GM18909 (cell line): ENCODE results near the gene INPP5A.

ENCODE experiments used
- ATAC-seq: cut with Tn5 transposase; IDR thresholded peaks from one replicate; pipeline ENCODE4 v1.9.1; 2021; ENCODE audit warnings: mild to moderate bottlenecking; ENCODE audit not compliant: unreplicated experiment, poor library complexity

Gene INPP5A

DNA sequence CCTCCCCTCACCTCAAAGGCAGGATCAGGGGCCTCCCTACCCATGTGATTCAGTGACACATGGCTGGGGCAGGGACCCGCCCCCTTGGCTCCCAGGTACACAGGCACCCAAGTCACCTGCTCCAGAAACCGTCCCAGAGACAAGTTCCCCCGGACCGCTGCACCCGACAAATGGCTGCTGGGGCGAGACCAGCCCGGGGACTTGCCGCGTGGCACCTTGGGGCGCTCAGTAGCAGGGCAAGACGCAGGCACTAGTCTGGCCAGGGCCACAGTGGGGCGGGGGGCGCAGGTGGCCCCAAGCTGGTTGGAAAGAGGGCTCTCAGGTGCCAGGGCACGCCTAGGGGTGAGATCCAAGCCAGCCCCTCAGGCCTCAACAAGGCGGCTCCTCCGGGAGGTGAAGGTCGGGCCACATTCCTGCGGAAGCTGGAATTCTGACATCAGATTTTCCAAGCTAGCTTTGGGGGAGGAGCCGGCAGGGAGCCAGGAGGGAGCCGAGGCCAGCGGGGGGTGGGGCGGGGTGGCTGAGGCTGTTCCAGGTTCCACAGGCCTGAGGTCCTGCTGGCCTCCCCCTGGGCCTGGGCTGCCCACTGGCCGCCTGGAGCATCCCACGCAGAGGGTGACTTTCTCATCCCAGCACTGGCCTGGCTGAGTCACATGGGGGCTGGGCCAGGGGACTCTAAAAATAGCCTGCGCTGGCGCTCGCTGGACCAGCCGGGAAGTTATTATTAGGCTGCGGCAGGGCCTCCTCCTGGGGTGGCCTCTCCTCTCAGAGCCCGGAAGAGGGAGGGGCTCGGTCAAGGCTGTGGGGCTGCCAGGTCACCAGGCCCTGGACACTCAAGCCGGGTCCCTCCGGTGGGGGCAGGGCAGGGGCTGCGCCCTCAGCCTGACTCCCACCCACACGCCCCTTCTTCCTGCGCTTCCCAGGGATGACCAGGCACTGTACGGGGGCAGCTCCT lies 20.5 kb upstream of the INPP5A start:
- ATAC-seq: no peak

DNA sequence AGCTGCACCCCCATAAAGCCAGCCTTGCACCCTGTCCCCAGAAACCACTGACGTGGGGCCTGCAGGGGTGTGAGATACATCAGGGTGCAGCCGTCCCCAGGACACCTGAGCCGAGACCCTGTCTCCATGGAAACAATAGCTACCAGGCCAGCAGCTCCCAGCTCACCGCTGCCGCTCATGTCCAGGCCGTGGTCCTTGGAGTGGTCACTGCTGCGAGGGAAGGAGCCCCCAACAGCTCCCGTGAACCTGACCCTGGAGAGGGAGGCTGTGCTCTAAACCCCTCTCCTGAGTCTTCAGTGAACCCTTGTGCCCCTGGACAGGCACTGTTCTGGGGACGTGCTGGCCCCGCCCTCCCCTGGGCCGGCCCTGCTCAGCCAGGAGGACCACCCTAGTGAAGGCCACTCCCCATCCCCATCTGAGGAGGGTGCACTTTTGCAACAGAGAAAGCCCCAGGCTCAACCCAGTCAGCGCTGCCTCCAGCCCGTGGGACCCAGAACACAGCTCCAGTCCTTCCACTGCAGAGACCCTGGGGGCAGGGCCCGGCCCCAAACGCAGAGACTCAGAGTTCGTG lies 19.6 kb upstream of the INPP5A start:
- no peak for ATAC-seq

DNA sequence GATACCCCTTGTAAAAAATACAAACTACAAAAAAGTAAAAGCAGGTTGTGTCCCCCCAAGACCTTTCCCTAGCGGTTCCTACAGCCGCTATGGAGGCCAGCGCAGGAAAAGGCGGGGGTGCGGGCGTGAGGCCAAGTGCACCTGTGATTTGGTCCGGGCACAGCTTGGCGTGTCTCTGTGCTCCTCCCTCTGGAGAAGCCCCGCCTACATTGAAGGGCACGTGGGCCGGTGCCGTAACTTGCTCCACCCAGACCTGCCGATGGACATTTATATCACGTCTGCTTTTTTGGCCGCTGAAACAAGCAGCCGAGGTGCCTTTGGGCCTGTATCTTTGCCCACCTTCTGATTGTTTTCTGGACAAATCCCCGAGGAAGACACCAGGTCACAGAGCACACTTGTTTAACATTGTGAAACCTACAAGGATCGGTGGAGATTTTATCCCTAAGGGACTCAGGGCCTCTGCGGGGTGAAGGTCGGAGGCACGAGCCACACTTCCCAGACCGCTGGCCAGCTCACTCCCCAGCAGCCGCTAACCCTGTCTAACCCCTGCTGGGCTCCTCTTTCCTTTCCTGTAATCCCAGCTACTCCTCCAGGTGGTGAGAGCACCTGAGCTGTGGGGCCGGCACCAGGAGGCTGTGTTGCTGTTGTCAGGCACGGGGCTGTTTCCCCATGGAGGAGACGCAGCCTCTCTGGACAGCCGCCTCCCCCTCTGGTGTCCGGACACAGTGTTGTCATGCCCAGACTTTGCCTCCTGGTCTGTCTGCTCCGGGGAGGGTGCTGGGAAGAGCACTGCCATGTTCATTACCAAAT lies 18.8 kb upstream of the INPP5A start:
- no peak for ATAC-seq

DNA sequence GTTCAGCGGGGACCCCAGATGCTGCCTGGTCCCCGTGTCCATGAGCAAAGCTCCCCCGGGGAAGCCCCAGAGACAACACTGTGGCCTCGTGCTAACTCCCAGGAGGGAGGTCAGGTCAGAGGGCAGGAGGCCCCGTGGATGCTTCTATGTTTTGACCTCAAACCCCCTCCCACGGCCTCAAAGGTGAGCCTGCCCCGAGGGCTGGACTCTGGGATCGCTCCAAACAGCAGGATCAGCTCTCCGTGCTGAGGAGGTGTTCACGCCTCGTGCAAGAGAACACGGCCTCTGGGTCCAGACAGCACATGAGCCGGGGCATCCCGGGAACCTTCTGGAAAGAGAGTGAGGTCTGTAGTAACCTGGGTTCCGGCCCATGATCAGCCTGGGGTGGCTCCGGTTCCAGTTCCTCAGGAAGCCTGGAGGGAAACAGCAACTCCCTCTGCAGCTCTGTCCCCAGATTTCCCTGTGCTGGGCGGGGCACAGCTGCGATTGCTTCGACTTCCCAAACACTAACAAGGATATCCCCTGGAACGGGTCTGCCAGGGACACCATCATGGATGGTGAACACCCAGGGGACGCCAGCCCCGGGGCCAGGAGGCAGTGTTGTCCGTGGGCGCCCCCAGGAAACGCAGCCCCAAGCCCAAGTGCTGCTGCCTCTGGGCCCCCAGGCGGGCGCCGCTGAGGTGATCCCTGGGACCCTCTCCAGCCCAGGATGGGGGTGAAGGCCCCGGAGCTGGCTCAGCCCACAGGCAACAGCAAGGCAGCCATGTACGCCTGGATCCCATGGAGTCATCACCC lies 18.0 kb upstream of the INPP5A start:
- ATAC-seq: no peak

DNA sequence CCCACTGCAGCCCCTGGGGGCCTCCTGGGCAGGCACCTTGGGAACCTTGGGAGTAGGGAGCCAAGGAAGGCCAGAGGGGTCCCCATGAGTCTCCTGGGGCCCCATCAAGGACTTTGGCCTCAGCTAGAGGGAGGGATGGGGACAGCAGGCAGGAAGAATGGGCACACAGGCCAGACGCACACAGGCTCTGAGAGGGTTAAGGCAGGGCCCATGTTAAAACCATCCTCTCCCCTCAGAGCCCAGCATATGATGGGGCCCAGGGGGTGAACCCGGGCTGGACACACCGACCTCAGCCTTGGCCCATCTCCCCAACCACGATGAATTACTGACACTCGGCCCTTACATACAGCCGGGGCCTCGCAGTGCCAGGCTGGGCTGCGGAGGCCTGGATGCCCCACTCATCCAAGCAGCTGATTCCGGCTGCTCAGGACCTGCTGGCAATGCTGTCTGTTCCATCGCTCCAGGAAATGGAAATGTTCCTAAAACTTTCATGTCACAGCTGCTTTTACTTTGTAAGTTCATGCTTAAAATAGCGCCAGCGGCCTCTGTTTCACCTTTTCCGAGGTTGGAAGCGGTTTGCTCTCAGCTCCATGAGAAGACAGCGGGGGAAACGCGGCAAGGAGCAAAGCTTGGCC lies 17.3 kb upstream of the INPP5A start:
- no peak for ATAC-seq

DNA sequence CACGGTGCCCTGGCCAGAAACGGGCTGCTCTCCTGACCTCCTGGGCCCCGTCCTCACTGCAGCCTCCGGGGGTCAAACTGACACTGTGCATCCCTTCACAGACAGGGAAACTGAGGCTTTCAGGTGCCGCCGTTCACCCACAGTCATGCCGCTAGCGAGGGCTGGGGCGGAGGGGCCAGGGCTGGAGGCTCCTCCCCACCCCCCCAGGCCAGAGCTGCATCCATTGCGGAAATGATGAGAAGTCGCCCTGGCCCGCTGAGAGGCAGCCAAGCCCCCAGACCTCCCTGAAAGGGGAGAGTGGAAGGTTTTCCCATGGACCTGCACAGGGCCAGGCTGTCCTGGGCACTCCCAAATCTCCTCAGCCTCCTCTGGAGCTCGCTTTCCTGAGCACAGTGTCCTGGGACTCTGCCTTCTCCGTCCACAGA lies 16.5 kb upstream of the INPP5A start:
- no peak for ATAC-seq

DNA sequence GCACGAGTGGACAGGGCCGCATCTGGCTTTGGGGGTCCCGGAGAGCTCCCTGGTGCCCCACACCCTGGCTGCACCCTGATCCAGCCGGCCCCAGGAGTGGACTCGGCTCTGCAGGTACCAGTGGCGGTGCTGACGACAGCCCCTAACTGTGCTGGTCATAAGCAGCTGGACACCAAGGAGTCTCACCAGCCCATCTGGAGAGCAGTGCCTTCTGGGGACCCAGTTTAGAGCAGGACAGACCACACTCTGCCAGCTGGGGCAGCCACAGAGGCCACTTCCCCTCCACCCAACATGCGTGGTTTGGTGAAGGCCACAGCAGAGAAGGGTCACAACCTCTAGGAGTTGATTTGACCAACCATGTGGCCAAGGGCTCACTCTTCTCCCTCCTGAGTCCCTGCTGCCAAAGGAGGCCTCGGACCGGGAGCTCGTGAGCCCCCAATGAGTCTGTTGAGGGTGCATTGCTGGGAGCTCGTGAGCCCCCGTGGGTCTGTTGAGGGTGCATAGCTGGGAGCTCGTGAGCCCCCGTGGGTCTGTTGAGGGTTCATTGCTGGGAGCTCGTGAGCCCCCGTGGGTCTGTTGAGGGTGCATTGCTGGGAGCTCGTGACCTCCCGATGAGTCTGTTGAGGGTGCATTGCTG lies 16.0 kb upstream of the INPP5A start:
- no peak for ATAC-seq

DNA sequence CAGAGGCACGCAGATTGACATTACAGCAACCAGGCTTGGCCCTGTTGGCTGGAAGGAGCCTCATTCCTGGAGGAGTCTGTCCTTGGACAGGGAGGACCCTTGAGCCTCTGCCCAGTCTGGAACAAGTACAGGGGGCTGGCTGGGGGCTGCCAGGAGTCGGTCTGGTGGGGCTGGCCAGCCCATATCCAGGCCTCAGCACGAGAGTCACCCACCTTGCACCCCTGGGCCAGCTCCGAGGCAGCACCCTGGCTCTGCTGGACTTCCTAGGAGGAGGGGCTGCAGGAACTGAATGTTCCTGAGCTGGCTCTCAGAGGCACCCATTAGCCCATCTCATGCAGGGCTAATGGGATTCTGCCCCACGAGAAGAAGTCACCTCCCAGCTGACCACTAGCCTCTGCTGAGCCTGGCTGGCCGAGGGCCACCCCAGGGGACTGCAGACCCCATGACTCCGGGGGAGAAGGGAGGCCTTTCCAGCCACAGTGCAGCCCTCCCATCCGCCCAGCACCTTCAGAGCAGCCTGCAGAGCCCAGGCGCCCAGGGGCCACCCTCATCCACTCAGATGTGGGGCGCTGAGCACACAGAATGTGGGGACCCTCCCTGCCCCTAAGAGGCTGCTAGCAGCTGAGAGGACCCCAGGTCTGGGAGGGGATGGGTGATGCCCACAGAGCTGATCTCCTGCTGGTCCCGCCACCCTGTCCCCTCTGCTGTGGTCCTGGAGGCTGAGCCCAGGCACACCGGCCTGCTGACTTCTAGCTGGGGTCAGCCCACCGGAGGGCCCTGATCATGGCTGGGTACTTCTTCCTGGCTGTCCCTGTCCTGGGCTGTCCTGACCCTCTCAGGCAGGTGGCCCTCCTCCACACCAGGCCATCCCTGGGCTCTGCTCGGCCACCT lies 14.8 kb upstream of the INPP5A start:
- ATAC-seq: no peak

DNA sequence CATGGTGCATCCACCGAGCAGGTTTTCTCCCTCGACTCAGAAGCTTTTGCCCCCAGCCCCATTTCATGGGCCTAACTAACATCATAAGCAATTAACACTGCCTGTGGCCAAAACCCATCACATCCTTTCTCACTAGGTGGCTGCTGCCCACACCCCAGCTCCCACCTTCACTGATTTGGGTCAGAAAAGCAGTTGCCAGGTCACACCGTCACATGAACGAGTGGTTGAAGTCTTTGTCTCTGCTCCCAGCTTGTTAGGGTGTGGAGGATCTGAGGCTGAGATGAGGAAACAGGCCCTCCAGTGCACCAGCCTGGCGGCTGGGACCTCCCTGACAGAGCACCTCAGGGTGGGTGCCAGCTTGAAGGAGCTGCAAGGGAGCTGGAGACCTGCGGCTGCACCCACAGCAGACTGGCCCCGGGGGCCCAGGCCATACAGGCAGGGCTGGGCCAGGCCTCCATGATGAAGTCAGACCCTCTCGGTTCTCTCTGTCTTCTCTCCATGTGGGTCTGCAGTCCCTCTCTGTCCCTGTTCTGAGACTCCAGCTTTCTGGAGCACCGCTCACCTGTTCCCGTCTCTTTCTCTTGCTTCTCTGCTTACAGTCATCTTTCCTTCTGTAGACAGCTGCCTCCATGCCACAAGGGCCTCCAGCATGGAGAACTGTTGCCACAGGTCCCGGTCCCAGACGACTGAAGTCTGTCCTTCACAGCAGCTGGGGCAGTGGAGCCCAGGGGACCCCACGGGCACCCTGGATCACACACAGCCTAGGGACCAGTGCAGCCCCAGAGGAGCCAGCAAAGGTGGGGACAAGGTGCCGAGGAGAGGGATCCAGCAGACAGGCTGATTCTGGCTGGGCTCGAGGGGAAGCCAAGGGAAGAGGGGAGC lies 13.8 kb upstream of the INPP5A start:
- ATAC-seq: no peak

DNA sequence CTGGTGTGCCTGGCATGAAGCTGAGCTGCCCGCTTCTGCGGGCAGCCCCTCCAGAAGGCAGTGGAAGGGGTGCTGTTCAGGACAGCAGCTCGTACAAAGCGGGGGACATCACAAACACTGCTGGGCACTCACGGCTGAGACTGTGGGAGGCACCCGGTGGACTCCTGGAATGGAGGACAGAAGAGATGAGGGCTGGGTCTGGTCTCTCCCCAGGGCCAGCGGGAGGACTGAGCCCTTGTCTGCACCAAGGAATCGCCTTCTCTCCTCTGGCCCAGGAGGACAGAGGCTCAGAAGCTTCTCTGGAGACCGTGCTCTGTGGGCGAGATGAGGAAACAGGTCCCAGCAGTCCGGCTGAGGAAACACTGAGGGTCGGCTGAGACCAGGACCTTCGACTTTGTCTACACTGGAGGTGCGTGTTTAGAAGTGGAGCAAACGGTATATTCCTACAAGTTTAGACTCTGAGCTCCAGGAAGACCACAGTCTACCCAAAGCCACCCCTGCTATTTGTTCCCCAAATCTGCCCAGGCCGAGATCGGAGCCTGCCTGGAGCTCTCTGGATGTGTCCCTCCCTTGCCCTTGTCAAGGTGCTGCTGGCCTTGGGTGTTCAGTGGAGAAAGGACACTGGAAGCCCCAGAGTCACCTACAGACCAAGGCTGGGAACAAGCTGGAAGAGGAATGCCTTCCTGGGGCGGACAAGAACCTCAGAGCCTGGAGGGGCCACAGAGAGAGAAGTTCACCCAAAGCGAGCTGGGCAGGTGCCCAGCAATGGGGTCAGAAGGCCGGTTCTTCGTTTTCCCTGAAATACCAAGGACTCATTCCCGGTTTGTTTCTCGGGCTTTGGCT lies 12.9 kb upstream of the INPP5A start:
- ATAC-seq: no peak

DNA sequence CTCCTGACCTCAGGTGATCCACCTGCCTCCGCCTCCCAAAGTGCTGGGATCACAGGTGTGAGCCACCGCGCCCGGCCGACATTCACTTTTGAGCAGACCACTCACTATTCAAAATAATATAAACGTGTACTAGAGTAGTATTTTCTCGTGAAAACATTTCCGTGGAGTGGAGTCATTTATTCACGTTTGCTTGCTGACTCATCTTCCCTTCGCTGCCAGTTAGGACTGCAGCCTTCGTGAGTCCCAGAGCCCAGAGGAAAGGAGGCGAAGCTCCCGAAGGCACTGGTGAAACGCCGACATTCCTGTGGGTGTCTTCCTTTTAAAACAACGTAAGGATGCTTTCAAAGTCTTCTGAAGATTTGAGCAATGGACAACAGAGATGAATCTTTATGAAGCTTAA lies 10.9 kb upstream of the INPP5A start:
- no peak for ATAC-seq

DNA sequence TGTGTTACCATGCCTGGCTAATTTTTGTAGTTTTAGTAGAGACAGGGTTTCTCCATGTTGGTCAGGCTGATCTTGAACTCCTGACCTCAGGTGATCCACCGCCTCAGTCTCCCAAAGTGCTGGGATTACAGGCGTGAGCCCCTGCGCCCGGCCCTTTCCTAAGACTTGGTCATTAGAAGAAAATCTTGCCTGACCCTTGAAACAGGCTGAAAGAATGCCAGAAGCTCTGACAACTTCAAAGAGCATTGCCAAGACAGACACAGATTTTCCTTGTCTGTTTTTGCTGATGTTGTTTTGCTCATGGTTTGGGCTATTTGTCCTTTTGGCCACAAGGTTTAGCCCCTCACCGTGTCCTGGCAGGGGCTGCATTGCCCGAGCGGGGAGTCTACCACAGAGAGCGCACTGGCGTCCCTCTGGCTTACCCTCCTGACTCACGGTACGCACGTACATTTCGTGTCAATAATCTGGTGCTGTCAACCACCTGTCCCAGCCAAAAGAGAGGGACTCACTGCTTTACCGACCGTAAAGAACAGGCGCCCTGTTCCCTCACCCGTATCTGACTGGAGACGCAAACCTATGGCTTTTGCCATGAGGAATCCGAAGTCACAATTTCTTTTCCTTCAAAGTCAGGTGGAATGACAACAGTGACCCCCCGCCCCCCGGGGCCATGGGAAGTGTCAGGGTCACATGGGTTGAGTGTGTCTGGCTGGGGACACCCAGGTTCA lies 10.1 kb upstream of the INPP5A start:
- ATAC-seq: no peak

DNA sequence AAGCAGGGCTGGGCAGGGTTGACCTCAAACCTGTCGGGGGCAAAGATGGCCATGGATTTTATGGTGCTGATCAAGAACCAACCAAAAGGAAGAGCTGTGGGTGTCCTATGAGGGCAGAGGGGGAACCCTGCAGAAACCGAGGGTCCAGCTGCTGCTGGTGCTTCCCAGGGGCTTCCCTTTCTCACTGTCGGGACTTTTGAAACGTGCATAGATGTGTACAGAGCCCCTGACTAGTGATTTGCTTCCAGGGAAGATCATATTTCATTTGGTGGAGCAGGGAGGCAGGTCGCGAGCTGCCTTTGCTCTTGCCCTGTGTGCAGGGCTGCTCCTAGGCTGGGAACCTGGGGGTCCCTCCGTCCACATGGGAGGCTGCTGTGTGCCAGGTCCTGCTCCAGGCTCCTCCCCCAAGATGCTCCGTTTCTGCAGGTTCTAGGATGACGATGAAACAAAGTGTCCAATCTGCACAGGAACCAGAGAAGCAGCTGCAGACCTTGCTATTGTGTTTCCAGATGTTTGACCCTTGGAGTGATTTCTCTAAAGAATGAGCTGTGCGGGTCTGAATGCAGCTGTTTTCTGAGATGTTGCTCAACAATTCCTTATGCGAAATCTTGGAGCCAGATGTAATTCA lies 9.4 kb upstream of the INPP5A start:
- no peak for ATAC-seq

DNA sequence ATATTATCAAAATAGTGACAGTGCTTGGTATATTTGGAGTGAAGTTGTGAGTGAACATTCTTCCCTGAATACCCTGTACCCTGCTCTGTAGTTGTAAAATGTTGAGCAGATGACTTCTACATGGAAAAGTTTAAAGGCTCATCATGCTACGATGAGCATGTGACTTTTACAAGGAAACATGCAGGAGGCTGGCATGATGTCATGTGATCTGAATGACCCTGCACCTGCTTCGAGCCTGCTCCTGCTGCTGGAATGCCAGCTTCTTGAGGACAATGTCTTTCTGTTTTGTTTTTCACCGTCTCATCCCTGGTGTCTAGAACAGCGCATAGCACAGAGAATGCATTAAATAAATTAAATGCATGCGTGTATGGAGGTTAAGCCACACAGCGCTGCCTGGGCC lies 5.4 kb upstream of the INPP5A start:
- ATAC-seq: no peak

DNA sequence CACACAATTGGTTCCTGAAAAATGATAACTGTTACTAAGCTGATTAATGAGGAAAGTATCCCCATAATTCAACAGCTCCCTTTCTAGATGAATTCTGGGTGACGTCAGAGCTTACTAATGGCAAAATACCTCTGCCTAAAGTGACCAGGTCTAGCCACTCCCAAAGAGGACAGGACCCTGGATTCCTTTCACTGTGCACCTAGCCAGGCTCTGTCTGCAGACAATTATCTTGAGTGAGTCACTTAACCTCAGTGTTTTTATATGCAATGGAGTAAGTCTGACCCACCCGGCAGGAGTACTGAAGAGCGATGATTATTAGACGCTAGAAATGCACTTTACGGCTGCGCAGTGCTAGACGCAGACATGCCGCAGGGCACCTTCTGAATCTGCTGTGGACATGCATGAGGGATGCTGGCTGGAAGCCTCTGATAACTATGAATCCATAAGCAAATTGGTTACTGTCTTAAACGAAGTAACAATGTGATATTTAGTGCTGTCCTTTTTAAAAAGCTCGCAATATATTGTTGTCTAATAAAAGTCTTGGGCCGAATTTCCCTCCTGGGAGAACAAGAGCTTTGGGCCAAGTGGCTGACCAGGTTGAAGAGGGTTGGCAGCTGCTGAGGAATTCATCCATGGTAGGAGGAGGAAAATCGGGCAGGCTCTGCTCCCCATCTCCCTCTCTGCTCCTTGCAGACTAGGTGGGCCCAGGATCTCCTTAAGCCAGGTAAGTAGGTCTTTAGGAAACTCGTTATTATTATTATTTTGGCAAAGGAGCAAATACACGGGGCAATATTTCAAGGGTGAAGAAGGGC lies 4.6 kb upstream of the INPP5A start:
- no peak for ATAC-seq
